WTC11 (cell line): ENCODE measurements around the gene COMMD10.

Experiments used
- CREM ChIP-seq: sonication (generic); formaldehyde crosslinking; IDR thresholded peaks from 2 replicates; pipeline ENCODE4 v1.8.1; 2022; ENCODE audit warnings: mild to moderate bottlenecking, missing genetic modification reagents, moderate library complexity
- SMAD4 ChIP-seq: sonication (generic); formaldehyde crosslinking; IDR thresholded peaks from 2 replicates; pipeline ENCODE4 v1.8.0; 2022; ENCODE audit warnings: mild to moderate bottlenecking, missing genetic modification reagents
- SOX15 ChIP-seq: fragments of 250-450 bp; sonication (Bioruptor Pico); IDR thresholded peaks from 2 replicates; pipeline ENCODE4 v1.9.0; 2021; ENCODE audit warnings: mild to moderate bottlenecking
- TF ChIP-seq, protein P1 (sequence below): fragments of 200-600 bp; IDR thresholded peaks from 2 replicates; pipeline ENCODE4 v1.8.0; 2022; ENCODE audit warnings: antibody characterized with exemption
- TF ChIP-seq, protein P2 (sequence below): sonication (generic); formaldehyde crosslinking; IDR thresholded peaks from 2 replicates; pipeline ENCODE4 v1.8.1; 2023; ENCODE audit warnings: mild to moderate bottlenecking, missing genetic modification reagents, moderate library complexity

DNA sequence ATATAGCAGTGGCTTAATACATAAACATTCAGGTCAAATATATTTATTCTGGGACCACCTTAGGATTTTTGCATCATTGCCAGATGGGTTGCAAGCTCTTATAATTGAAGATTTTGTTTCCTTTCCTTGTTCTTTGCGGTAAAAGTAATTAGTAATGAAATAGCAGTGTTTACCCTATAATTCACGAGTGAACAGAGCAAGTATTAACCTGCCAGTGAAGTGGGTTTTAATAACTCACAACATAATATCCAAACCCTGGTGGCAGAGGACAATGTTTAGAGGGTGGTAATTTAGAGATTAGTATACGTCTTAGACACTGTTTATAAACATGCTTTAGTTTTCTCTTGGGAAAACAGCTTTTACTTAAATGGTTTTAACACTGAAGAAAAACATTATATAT is 40.8 kb upstream of the COMMD10 start:
- TF ChIP-seq, protein P1, sequence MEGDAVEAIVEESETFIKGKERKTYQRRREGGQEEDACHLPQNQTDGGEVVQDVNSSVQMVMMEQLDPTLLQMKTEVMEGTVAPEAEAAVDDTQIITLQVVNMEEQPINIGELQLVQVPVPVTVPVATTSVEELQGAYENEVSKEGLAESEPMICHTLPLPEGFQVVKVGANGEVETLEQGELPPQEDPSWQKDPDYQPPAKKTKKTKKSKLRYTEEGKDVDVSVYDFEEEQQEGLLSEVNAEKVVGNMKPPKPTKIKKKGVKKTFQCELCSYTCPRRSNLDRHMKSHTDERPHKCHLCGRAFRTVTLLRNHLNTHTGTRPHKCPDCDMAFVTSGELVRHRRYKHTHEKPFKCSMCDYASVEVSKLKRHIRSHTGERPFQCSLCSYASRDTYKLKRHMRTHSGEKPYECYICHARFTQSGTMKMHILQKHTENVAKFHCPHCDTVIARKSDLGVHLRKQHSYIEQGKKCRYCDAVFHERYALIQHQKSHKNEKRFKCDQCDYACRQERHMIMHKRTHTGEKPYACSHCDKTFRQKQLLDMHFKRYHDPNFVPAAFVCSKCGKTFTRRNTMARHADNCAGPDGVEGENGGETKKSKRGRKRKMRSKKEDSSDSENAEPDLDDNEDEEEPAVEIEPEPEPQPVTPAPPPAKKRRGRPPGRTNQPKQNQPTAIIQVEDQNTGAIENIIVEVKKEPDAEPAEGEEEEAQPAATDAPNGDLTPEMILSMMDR = no peak
- TF ChIP-seq, protein P2, sequence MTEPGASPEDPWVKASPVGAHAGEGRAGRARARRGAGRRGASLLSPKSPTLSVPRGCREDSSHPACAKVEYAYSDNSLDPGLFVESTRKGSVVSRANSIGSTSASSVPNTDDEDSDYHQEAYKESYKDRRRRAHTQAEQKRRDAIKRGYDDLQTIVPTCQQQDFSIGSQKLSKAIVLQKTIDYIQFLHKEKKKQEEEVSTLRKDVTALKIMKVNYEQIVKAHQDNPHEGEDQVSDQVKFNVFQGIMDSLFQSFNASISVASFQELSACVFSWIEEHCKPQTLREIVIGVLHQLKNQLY (CRISPR knock-in tag) = no peak
- TF ChIP-seq SMAD4 (CRISPR knock-in tag) (no peak), CREM (CRISPR knock-in tag) (no peak), SOX15 (CRISPR knock-in tag) (no peak)
